Measurements from ENCODE around the gene NLGN4X.

NLGN4X gene

DNA sequence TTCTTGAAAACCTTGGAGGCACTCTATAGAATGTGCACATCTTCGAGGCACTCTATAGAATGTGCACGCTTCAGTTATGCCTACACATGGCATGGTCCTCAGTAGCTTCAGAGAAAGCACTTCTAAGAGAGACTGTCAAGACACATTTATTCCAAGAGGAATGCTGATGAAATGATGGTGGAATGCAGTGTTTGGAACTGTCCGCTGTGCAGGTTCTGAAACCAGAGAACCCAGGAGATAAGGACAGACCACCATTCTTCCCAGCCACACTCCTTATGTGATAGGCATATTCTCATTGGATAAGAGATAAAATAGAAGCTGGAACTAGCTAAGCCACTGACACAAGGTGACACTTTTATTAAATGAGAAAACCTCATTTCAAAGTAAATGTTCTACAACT is 263.3 kb downstream of the NLGN4X start:
- Histone ChIP-seq H2AFZ (ENCODE audit: low read length) (no peak overlapping the region), H3K4me2 (ENCODE audit: low read length) (no peak overlapping the region), H3K79me2 (ENCODE audit: insufficient read depth, low read length) (no peaks in the 10 kb centered on the region), H3K4me3 (ENCODE audit: low read depth, low read length, poor library complexity, severe bottlenecking) (no peak overlapping the region), H3K36me3 (ENCODE audit: insufficient read depth, low read length) (no peaks in the 10 kb centered on the region), H3F3A (ENCODE audit: insufficient read depth, low read length) (no peaks in the 10 kb centered on the region), H3K9ac (ENCODE audit: low read length) (no peak overlapping the region), H3K9me3 (ENCODE audit: low read length) (no peaks in the 10 kb centered on the region), H3K9me2 (ENCODE audit: low read depth, low read length) (no peaks in the 10 kb centered on the region), H3K27me3 (ENCODE audit: insufficient read depth, low read length) (no peaks in the 10 kb centered on the region), H4K20me1 (ENCODE audit: insufficient read depth, low read length) (no peaks in the 10 kb centered on the region), H3K27ac (ENCODE audit: low read depth, low read length, poor library complexity, severe bottlenecking) (no peak overlapping the region), H3K4me1 (ENCODE audit: insufficient read depth, low read length, severe bottlenecking) (no peaks in the 10 kb centered on the region)
- TF ChIP-seq, protein P1, sequence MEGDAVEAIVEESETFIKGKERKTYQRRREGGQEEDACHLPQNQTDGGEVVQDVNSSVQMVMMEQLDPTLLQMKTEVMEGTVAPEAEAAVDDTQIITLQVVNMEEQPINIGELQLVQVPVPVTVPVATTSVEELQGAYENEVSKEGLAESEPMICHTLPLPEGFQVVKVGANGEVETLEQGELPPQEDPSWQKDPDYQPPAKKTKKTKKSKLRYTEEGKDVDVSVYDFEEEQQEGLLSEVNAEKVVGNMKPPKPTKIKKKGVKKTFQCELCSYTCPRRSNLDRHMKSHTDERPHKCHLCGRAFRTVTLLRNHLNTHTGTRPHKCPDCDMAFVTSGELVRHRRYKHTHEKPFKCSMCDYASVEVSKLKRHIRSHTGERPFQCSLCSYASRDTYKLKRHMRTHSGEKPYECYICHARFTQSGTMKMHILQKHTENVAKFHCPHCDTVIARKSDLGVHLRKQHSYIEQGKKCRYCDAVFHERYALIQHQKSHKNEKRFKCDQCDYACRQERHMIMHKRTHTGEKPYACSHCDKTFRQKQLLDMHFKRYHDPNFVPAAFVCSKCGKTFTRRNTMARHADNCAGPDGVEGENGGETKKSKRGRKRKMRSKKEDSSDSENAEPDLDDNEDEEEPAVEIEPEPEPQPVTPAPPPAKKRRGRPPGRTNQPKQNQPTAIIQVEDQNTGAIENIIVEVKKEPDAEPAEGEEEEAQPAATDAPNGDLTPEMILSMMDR (IDR thresholded peaks at IDR 0.05; ENCODE audit: low read length) = no peak
- no peak for TF ChIP-seq EZH2 (IDR thresholded peaks at IDR 0.05; ENCODE audit: borderline replicate concordance, low read length)

DNA sequence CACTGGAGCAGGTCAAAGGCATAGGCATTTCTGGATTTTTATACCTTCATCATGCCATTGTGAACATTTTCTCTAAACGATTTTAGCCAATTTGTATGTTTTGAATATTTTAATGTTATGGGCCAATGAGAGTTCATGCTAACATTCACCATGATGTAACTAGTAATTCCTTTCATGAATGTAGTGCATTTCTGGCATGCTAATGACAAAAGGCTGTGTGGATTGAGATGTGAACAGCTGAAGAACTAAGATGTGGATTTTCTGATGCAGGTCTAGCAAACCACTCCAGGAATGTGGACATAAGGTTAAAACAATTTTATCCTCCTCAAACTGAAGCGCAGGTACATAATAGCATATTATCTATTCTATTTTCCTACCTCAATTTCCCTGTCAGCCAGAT is 269.4 kb downstream of the NLGN4X start:
- H3K4me1 ChIP-seq (ENCODE audit: insufficient read depth, low read length, severe bottlenecking) = no peaks in the 10 kb centered on the region
- H3K9me2 ChIP-seq (ENCODE audit: low read depth, low read length) = no peaks in the 10 kb centered on the region
- H3K27me3 ChIP-seq (ENCODE audit: insufficient read depth, low read length) = no peaks in the 10 kb centered on the region
- H2AFZ ChIP-seq (ENCODE audit: low read length) = no peak overlapping the region
- H3K79me2 ChIP-seq (ENCODE audit: insufficient read depth, low read length) = no peaks in the 10 kb centered on the region
- no peaks in the 10 kb centered on the region for H4K20me1 ChIP-seq (ENCODE audit: insufficient read depth, low read length)
- H3K27ac ChIP-seq (ENCODE audit: low read depth, low read length, poor library complexity, severe bottlenecking) = no peak overlapping the region
- no peaks in the 10 kb centered on the region for H3K36me3 ChIP-seq (ENCODE audit: insufficient read depth, low read length)
- H3K9ac ChIP-seq (ENCODE audit: low read length) = no peak overlapping the region
- H3K9me3 ChIP-seq (ENCODE audit: low read length) = no peaks in the 10 kb centered on the region
- H3F3A ChIP-seq (ENCODE audit: insufficient read depth, low read length) = no peaks in the 10 kb centered on the region
- H3K4me2 ChIP-seq (ENCODE audit: low read length) = no peak overlapping the region
- H3K4me3 ChIP-seq (ENCODE audit: low read depth, low read length, poor library complexity, severe bottlenecking) = no peak overlapping the region
- no peak for TF ChIP-seq EZH2 (IDR thresholded peaks at IDR 0.05; ENCODE audit: borderline replicate concordance, low read length)
- TF ChIP-seq, protein P1 (IDR thresholded peaks at IDR 0.05; ENCODE audit: low read length) = no peak

DNA sequence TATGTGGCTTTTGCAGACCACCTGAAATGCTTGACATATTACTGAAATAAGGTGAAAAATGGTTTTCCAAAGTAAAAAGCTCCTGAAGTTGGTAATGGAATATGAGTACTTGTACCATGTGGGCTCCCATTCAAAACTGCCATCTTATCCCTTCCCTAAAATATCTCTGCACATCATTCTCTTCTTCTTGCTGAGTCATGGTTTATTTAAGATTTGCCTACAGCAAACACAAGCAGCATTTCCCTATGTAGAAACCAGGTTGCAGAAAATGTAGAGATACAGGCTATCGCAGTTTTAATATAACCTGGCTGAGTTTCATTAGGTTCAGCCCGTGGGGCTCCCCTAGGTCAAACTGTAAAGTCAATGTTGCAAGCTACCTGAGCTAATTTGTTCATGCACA is 270.1 kb downstream of the NLGN4X start:
- TF ChIP-seq EZH2 (IDR thresholded peaks at IDR 0.05; ENCODE audit: borderline replicate concordance, low read length) = no peak
- TF ChIP-seq, protein P1 (IDR thresholded peaks at IDR 0.05; ENCODE audit: low read length) = no peak
- no peaks in the 10 kb centered on the region for H3K79me2 ChIP-seq (ENCODE audit: insufficient read depth, low read length)

More for the DNA sequence above, 270.1 kb downstream of the NLGN4X start:
- Histone ChIP-seq H3K4me1 (ENCODE audit: insufficient read depth, low read length, severe bottlenecking) (no peaks in the 10 kb centered on the region), H3K4me3 (ENCODE audit: low read depth, low read length, poor library complexity, severe bottlenecking) (no peak overlapping the region), H4K20me1 (ENCODE audit: insufficient read depth, low read length) (no peaks in the 10 kb centered on the region), H3K9me2 (ENCODE audit: low read depth, low read length) (no peaks in the 10 kb centered on the region), H3F3A (ENCODE audit: insufficient read depth, low read length) (no peaks in the 10 kb centered on the region), H3K9me3 (ENCODE audit: low read length) (no peaks in the 10 kb centered on the region), H3K36me3 (ENCODE audit: insufficient read depth, low read length) (no peaks in the 10 kb centered on the region), H3K9ac (ENCODE audit: low read length) (no peak overlapping the region), H2AFZ (ENCODE audit: low read length) (no peak overlapping the region), H3K27me3 (ENCODE audit: insufficient read depth, low read length) (no peaks in the 10 kb centered on the region), H3K27ac (ENCODE audit: low read depth, low read length, poor library complexity, severe bottlenecking) (no peak overlapping the region), H3K4me2 (ENCODE audit: low read length) (no peak overlapping the region)

Measured in OCI-LY1 (cell line).